WI38 (cell line): Measurements from ENCODE around the gene GNAT1.

Source experiments
- H3K4me3 ChIP-seq: 2 replicates; pipeline ENCODE4 v1.5.1; 2011; ENCODE audit warnings: low read depth, mild to moderate bottlenecking, control low read depth, low read length
- TF ChIP-seq, protein P1 (sequence below): IDR thresholded peaks from 2 replicates; pipeline ENCODE4 v1.5.1; 2012; ENCODE audit warnings: low read depth, mild to moderate bottlenecking, control low read depth, low read length

The GNAT1 gene

DNA sequence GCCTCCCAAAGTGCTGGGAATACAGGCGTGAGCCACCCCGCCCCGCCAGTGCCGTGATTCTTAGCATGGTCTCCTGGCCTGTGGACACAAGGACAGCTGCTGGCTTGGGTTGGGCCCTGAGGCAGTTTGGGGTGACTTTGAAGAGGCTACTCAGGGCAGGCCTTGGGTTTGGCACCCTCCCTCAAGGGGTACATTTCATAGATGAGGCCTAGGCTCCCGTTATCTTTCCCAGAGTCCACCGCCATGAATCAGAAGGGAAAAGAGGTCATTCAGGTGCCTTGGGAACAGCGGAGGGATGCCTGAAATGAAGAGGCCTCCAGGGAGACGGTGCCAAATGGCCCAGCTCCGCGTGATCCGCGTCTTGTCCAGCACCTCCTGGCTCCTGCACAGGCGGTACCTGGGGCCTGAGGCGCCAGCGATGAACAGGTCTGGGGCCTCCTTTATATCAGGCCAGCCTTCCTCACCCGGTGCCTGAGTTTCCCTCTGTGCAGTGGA, 53.9 kb downstream of the GNAT1 start:
- TF ChIP-seq, protein P1, sequence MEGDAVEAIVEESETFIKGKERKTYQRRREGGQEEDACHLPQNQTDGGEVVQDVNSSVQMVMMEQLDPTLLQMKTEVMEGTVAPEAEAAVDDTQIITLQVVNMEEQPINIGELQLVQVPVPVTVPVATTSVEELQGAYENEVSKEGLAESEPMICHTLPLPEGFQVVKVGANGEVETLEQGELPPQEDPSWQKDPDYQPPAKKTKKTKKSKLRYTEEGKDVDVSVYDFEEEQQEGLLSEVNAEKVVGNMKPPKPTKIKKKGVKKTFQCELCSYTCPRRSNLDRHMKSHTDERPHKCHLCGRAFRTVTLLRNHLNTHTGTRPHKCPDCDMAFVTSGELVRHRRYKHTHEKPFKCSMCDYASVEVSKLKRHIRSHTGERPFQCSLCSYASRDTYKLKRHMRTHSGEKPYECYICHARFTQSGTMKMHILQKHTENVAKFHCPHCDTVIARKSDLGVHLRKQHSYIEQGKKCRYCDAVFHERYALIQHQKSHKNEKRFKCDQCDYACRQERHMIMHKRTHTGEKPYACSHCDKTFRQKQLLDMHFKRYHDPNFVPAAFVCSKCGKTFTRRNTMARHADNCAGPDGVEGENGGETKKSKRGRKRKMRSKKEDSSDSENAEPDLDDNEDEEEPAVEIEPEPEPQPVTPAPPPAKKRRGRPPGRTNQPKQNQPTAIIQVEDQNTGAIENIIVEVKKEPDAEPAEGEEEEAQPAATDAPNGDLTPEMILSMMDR = no peak
- peak overlapping the region; percentile 33 for H3K4me3 ChIP-seq

DNA sequence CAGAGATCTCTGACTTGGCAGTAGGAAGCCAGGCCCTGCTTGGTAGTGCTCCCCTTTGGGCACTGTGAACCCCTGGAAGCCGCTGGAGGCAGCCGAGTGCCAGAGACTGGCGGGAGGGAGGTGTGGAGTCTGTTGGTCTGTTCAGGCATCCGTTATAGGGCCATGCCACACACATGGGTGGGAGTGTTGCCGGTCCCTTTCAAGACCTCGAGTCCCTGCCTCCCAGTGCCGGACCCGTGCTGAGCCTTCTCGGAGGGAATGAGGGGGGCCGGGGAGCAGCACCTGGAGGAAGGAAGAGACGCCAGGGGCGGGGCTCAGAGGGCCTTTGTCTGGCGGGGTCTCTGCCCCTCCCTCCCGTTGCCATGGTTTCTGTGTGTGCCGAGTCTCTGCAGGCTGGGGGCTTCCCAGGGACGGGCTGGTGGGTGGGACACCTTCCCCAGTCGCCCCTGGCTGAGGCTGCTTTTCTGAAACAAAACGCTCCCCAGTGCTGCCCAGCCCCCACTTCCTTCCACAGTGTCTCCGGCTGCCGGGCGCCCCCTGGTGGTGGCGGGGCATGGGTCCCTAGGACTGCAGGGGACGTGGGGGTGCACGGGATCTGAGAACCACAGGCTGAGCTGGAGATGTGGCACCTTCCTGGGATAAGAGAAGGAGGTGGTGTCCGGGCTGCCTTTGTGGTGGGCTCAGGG, 54.6 kb downstream of the GNAT1 start:
- peak overlapping the region; percentile 33 for H3K4me3 ChIP-seq

DNA sequence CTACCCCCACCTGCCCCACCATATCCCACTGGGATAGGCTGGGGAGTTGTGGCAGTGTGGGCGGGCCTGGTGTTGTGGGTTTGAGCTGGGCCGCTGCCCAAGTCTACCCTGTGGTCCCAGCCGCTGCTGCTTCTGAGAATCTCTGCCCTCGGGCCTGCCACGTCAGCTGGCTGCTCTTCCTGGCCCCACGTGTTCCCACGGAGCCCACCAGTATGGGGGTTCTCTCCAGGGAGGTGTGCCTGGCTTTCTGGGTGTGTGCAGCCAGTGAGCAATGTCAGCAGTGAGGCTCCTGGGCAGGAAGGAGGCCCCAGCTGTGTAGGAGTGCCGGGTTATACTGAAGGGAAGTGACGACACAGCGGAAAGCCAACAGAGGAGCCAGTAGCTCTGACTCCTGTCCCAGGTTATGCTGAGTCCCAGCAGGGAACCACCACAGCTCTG, 55.1 kb downstream of the GNAT1 start:
- TF ChIP-seq, protein P1 = no peak
- peak overlapping the region; percentile 20; the same call in 1 of the 2 replicates for H3K4me3 ChIP-seq

More for the DNA sequence above, 54.6 kb downstream of the GNAT1 start:
- TF ChIP-seq, protein P1 = peak; percentile 96
